Omental fat pad (tissue), 4 donors: Measurements from ENCODE around the gene KNOP1. TPM values are rescaled to one million over a fixed set of nuclear protein-coding genes. Genes with fewer than 3 reads are reported as not detected.
"Not testable (repeated sequence)": the region's sequence is repeated elsewhere in the genome, so short reads cannot be mapped to it uniquely, and the experiment has no call there.

Source experiments
- ATAC-seq: fragments of 150-250 bp; one replicate; pipeline ENCODE4 v1.9.1; 2016; ENCODE audit warnings: mild to moderate bottlenecking, moderate library complexity; ENCODE audit not compliant: low FRiP score
- DNase-seq: peaks from one replicate; pipeline ENCODE4 v3.0.0-alpha.2; 2019; ENCODE audit warnings: low spot score
- total RNA-seq, 4 donors: library from RNA; depleted of rRNA; stranded (reverse); fragments of >200 nt; gene quantifications; one replicate each; pipeline ENCODE4 v1.1.0, GENCODE V29; 2016
- TF ChIP-seq, protein P1 (sequence below), 3 donors: fragments of 450-650 bp; IDR thresholded peaks; one replicate each; pipeline ENCODE4 v1.5.1; 2016 to 2017; ENCODE audit warnings: antibody characterized with exemption in 3 of 3, mild to moderate bottlenecking in 3 of 3, moderate library complexity in 2 of 3

KNOP1 gene
- total RNA-seq, 4 donors from 2014 or later: 4.6 to 19.9 (median 10.1) TPM

DNA sequence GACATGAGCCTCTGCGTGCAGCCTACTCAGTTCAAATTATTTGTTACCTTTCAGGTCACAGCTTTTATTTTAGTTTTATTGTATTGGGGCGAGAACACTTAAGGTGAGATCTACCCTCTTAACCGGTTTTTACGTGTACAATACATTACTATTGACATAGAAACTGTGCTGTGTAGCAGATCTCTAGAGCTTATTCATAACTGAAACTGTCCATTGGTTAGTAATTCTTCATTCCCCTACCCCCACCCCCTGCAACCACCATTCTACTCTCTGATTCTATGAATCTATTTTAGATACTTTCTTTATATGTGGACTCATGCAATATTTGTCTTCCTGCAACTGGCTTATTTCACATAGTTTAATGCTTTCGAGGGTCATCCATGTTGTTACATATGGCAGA is 43.5 kb downstream of the KNOP1 start:
- TF ChIP-seq, protein P1, sequence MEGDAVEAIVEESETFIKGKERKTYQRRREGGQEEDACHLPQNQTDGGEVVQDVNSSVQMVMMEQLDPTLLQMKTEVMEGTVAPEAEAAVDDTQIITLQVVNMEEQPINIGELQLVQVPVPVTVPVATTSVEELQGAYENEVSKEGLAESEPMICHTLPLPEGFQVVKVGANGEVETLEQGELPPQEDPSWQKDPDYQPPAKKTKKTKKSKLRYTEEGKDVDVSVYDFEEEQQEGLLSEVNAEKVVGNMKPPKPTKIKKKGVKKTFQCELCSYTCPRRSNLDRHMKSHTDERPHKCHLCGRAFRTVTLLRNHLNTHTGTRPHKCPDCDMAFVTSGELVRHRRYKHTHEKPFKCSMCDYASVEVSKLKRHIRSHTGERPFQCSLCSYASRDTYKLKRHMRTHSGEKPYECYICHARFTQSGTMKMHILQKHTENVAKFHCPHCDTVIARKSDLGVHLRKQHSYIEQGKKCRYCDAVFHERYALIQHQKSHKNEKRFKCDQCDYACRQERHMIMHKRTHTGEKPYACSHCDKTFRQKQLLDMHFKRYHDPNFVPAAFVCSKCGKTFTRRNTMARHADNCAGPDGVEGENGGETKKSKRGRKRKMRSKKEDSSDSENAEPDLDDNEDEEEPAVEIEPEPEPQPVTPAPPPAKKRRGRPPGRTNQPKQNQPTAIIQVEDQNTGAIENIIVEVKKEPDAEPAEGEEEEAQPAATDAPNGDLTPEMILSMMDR (IDR thresholded peaks at IDR 0.05): no peak
- no peak for DNase-seq
- no peak for ATAC-seq

GRCh38 chr16:19672378-19672777 is 45.6 kb downstream of the KNOP1 start:
- TF ChIP-seq, protein P1 (IDR thresholded peaks at IDR 0.05): no peak
- no peak for ATAC-seq
- no peak for DNase-seq

- ATAC-seq: no peak
- TF ChIP-seq, protein P1 (IDR thresholded peaks at IDR 0.05): no peak
Measured at GRCh38 chr16:19666477-19666876, 51.5 kb downstream of the KNOP1 start.

GRCh38 chr16:19665313-19665712 is 52.7 kb downstream of the KNOP1 start:
- not testable (repeated sequence) for DNase-seq, ATAC-seq

More at GRCh38 chr16:19666477-19666876, 51.5 kb downstream of the KNOP1 start:
- DNase-seq: no peak

GRCh38 chr16:19664166-19664565 is 53.9 kb downstream of the KNOP1 start:
- TF ChIP-seq, protein P1 (IDR thresholded peaks at IDR 0.05): no peak
- DNase-seq (no peak), ATAC-seq (no peak)

GRCh38 chr16:19662351-19662750 is 55.7 kb downstream of the KNOP1 start:
- no peak for ATAC-seq
- DNase-seq: no peak

DNA sequence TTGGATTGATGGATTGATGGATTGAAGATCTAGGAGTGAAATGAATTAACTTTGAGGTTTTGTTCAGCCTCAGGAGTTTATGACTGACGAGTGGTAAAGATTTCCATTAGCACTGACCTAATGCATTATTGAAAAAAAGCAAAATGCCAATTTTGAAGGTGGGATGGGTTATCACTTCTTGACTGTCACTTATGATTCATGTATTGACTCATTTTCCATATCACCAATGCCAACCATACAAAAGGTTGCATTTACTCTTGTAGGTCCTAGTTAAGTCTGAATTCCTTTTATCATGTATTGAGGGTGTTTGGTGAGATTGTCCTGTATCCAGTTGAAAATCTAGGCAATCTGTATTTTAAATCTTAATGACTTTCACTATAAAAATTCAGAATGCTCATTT is 57.6 kb downstream of the KNOP1 start:
- no peak for ATAC-seq
- no peak for DNase-seq
- TF ChIP-seq, protein P1 (IDR thresholded peaks at IDR 0.05): no peak

More at GRCh38 chr16:19662351-19662750, 55.7 kb downstream of the KNOP1 start:
- TF ChIP-seq, protein P1 (IDR thresholded peaks at IDR 0.05): no peak

DNA sequence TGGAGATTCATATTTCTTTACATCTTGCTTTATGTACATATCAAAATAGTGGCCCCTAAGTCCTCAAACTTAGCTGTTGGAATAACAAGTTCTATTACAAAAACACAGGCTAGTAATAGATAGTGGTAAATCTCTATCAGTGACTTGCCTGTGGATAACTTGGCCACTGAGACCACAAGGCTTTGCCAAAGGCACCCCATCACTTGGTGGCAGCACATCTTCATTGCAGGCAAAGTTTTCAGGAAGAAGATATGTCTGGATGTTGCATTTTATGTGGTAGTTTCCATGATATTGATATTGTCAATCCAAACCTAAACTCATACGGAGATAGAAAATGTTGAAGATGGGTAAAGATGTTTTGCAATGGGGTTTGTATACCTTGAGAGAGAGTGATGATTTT is 58.5 kb downstream of the KNOP1 start:
- ATAC-seq (no peak), DNase-seq (no peak)
- TF ChIP-seq, protein P1 (IDR thresholded peaks at IDR 0.05): no peak
